Right lobe of liver (tissue), 6 donors: ENCODE measurements around the gene FMNL2. TPM values are rescaled to one million over a fixed set of nuclear protein-coding genes. Genes with fewer than 3 reads are reported as not detected.

Experiments used
- ATAC-seq, 4 donors: fragments of 200-7000 bp; cut with Tn5 transposase; one replicate each; pipeline ENCODE4 v1.9.1; 2020; ENCODE audit warnings: mild to moderate bottlenecking in 4 of 4, moderate library complexity in 4 of 4
- DNase-seq, 3 donors: peaks; one replicate each; pipeline ENCODE4 v3.0.0-alpha.2; 2020
- H3K27ac ChIP-seq, 3 donors: fragments of 200-600 bp; one replicate each; pipeline ENCODE4 v1.8.0; 2022
- H3K27me3 ChIP-seq, 2 donors: fragments of 200-600 bp; one replicate each; pipeline ENCODE4 v1.8.0; 2022
- H3K36me3 ChIP-seq, 4 donors: fragments of 200-600 bp; sonication (generic) in 1 of 4; one replicate each; pipeline versions ENCODE4 v1.5.1 to v1.8.0; 2017 to 2022; ENCODE audit warnings: control low read depth in 1 of 4
- H3K4me1 ChIP-seq, 4 donors: fragments of 200-600 bp; sonication (generic) in 1 of 4; one replicate each; pipeline versions ENCODE4 v1.5.1 to v1.8.0; 2017 to 2022; ENCODE audit warnings: control low read depth in 1 of 4
- H3K4me3 ChIP-seq, 3 donors: fragments of 200-600 bp; one replicate each; pipeline ENCODE4 v1.8.0; 2022
- H3K9me3 ChIP-seq, 4 donors: fragments of 200-600 bp; sonication (generic) in 1 of 4; one replicate each; pipeline versions ENCODE4 v1.5.1 to v1.8.0; 2017 to 2022; ENCODE audit warnings: control low read depth in 1 of 4
- POLR2A ChIP-seq: fragments of 450-650 bp; IDR thresholded peaks from one replicate; pipeline ENCODE4 v1.6.1; 2017; ENCODE audit warnings: antibody characterized with exemption, mild to moderate bottlenecking
- WGBS: methylation state at CpG from one replicate; pipeline ENCODE4 v1.1.6; 2018; ENCODE audit warnings: low coverage, low lambda C conversion rate; ENCODE audit not compliant: insufficient coverage; ENCODE audit errors: missing lambda C conversion rate; 5-methylcytosine and 5-hydroxymethylcytosine counted together
- intact Hi-C, 2 donors: fragments of 100-400 bp; cut with DNase I; formaldehyde crosslinking; loops; one replicate each; pipeline versions ENCODE4 v1.11.2 to v1.14.1; 2022
- total RNA-seq, 6 experiments: library from RNA; depleted of rRNA in 2 of 6; stranded (reverse); fragments of >200 nt in 2 of 6; fragmentation: NEBNext Ultra II Directional in 3 of 6; extraction: Animal tissue kit (Norgen Biotek cat#: 25700) in 3 of 6; gene quantifications; one replicate each; pipeline versions ENCODE4 v1.1.0 to v1.2.4, GENCODE V29; 2016 to 2023
- TF ChIP-seq, protein P1 (sequence below), 4 donors: fragments of 200-600 bp in 3 of 4; fragments of 450-650 bp in 1 of 4; IDR thresholded peaks; one replicate each; pipeline versions ENCODE4 v1.5.1 to v1.8.0; 2016 to 2022; ENCODE audit warnings: antibody characterized with exemption in 4 of 4, mild to moderate bottlenecking in 2 of 4
- donor health status: DM: no; HTN: yes; CAD: no.
- donor health status: DM: no; HTN: no; CAD: no.
- donor health status: DM: no; HTN: no; CAD: no.
- donor health status: DM: no; HTN: yes; CAD: no.
- donor health status: DM: no; HTN: yes; CAD: no.

The FMNL2 gene
- total RNA-seq, 6 experiments from 2014 or later: 3.5 to 12.1 (median 7.1) TPM

DNA sequence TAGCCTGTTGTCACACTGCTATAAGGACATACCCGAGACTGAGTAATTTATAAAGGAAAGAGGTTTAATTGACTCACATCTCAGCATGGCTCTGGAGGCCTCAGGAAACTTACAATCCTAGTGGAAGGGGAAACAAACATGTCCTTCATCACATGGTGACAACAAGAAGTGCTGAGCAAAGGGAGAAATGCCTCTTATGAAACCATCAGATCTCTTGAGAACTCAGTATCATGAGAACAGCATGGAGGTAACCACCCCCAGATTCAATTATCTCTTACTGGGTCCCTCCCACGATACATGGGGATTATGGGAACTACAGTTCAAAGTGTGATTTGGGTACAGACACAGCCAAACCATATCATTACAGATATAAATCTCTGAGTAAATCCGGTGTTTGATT lies 233.6 kb downstream of the FMNL2 start:
- no peak overlapping the region for H3K4me3 ChIP-seq
- ATAC-seq (no peak), DNase-seq (no peak)
- H3K27ac ChIP-seq: no peak overlapping the region
- no peak for TF ChIP-seq POLR2A
- TF ChIP-seq, protein P1, sequence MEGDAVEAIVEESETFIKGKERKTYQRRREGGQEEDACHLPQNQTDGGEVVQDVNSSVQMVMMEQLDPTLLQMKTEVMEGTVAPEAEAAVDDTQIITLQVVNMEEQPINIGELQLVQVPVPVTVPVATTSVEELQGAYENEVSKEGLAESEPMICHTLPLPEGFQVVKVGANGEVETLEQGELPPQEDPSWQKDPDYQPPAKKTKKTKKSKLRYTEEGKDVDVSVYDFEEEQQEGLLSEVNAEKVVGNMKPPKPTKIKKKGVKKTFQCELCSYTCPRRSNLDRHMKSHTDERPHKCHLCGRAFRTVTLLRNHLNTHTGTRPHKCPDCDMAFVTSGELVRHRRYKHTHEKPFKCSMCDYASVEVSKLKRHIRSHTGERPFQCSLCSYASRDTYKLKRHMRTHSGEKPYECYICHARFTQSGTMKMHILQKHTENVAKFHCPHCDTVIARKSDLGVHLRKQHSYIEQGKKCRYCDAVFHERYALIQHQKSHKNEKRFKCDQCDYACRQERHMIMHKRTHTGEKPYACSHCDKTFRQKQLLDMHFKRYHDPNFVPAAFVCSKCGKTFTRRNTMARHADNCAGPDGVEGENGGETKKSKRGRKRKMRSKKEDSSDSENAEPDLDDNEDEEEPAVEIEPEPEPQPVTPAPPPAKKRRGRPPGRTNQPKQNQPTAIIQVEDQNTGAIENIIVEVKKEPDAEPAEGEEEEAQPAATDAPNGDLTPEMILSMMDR (IDR thresholded peaks at IDR 0.05): no peak
- 79% methylated on average over 3 of the region's 3 CpGs for WGBS
- intact Hi-C loops: no loop called here
- H3K27me3 ChIP-seq: no peaks in the 10 kb centered on the region
- H3K36me3 ChIP-seq: no peaks in the 10 kb centered on the region
- no peaks in the 10 kb centered on the region for H3K4me1 ChIP-seq
- H3K9me3 ChIP-seq: no peaks in the 10 kb centered on the region

- TF ChIP-seq, protein P1 (IDR thresholded peaks at IDR 0.05): no peak
- no peak for TF ChIP-seq POLR2A
- no peak for DNase-seq
- no peak for ATAC-seq
- H3K27me3 ChIP-seq: no peaks in the 10 kb centered on the region
- H3K4me3 ChIP-seq: no peak overlapping the region
- no peaks in the 10 kb centered on the region for H3K9me3 ChIP-seq
- H3K4me1 ChIP-seq: no peaks in the 10 kb centered on the region
- H3K36me3 ChIP-seq: no peaks in the 10 kb centered on the region
- intact Hi-C loops: no loop called here
- 94% methylated on average over 7 of the region's 7 CpGs for WGBS
- no peak overlapping the region for H3K27ac ChIP-seq
These were observed 234.2 kb downstream of the FMNL2 start for GRCh38 chr2:152569186-152569585.

- ATAC-seq (no peak), DNase-seq (no peak)
- 53% methylated on average over 3 of the region's 3 CpGs for WGBS
These were observed 236.2 kb downstream of the FMNL2 start for GRCh38 chr2:152571048-152571766.

DNA sequence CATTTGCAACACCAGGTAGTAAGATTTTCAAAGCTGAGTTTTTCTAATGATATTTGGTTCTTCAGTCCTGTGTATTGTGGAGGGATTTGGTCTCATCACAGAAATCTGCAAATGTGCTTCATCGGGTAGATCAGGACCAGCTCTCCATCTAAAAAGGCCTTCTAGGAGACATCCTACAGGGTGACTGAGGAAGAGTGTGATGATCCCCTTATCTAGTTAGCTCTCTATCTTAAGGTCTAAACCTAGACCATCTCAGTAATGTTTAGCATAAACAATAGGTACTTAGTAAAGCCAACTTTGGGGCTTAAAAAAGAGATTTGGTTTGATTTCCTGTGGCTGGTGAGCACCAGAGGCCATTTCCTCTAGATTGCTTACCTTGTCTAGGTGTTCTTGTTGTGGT lies 237.1 kb downstream of the FMNL2 start:
- intact Hi-C loops: no loop called here
- no peaks in the 10 kb centered on the region for H3K4me1 ChIP-seq
- no peak for ATAC-seq

More at GRCh38 chr2:152571048-152571766, 236.2 kb downstream of the FMNL2 start:
- Histone ChIP-seq H3K27ac (no peak overlapping the region), H3K36me3 (no peaks in the 10 kb centered on the region), H3K9me3 (no peaks in the 10 kb centered on the region), H3K27me3 (no peaks in the 10 kb centered on the region), H3K4me1 (no peaks in the 10 kb centered on the region), H3K4me3 (no peak overlapping the region)
- no peak for TF ChIP-seq POLR2A
- TF ChIP-seq, protein P1 (IDR thresholded peaks at IDR 0.05): no peak
- intact Hi-C loops: no loop called here

More for the DNA sequence above, 237.1 kb downstream of the FMNL2 start:
- H3K4me3 ChIP-seq: no peak overlapping the region
- H3K36me3 ChIP-seq: no peaks in the 10 kb centered on the region
- WGBS: 80% methylated on average over 1 of the region's 1 CpG
- no peak for TF ChIP-seq POLR2A
- TF ChIP-seq, protein P1 (IDR thresholded peaks at IDR 0.05): no peak
- DNase-seq: no peak
- no peaks in the 10 kb centered on the region for H3K27me3 ChIP-seq
- no peaks in the 10 kb centered on the region for H3K9me3 ChIP-seq
- no peak overlapping the region for H3K27ac ChIP-seq
